GM21360 (cell line): ENCODE measurements around the gene DUSP22.

ENCODE experiments used
- ATAC-seq: cut with Tn5 transposase; IDR thresholded peaks from one replicate; pipeline ENCODE4 v1.9.1; 2021; ENCODE audit warnings: mild to moderate bottlenecking, moderate library complexity; ENCODE audit not compliant: unreplicated experiment

Gene DUSP22

GRCh38 chr6:308768-309167, 16.5 kb downstream of the DUSP22 start:
- no peak for ATAC-seq

GRCh38 chr6:309947-310346, 17.7 kb downstream of the DUSP22 start:
- no peak for ATAC-seq

- no peak for ATAC-seq
These were observed 18.4 kb downstream of the DUSP22 start for GRCh38 chr6:310671-311070.

GRCh38 chr6:311679-312220, 19.5 kb downstream of the DUSP22 start:
- ATAC-seq, result no peak

- ATAC-seq, result no peak
These were observed 20.8 kb downstream of the DUSP22 start for GRCh38 chr6:313087-313486.

GRCh38 chr6:313917-314316, 21.6 kb downstream of the DUSP22 start:
- no peak for ATAC-seq

- ATAC-seq, result no peak
These were observed 22.1 kb downstream of the DUSP22 start for GRCh38 chr6:314377-314776.

- no peak for ATAC-seq
These were observed 22.9 kb downstream of the DUSP22 start for GRCh38 chr6:315226-315625.

- peak; percentile 15 for ATAC-seq
These were observed 23.9 kb downstream of the DUSP22 start for GRCh38 chr6:315921-316752.

GRCh38 chr6:316753-317038, 24.4 kb downstream of the DUSP22 start:
- ATAC-seq, result no peak

- no peak for ATAC-seq
These were observed 24.8 kb downstream of the DUSP22 start for GRCh38 chr6:317060-317447.

- ATAC-seq, result no peak
These were observed 25.3 kb downstream of the DUSP22 start for GRCh38 chr6:317448-318144.

- ATAC-seq, result no peak
These were observed 26.1 kb downstream of the DUSP22 start for GRCh38 chr6:318243-318890.

- peak; percentile 42 for ATAC-seq
These were observed 27.2 kb downstream of the DUSP22 start for GRCh38 chr6:319177-320131.

- ATAC-seq, result no peak
These were observed 28.3 kb downstream of the DUSP22 start for GRCh38 chr6:320351-321157.

- ATAC-seq, result no peak
These were observed 28.8 kb downstream of the DUSP22 start for GRCh38 chr6:321158-321438.

- no peak for ATAC-seq
These were observed 29.4 kb downstream of the DUSP22 start for GRCh38 chr6:321536-322258.

- no peak for ATAC-seq
These were observed 30.1 kb downstream of the DUSP22 start for GRCh38 chr6:322259-322930.
